Stomach (tissue), 9 donors: ENCODE measurements around the gene ILK. TPM values are rescaled to one million over a fixed set of nuclear protein-coding genes. Genes with fewer than 3 reads are reported as not detected.
A peak's percentile ranks its signal among the peaks of the same experiment; 100 is the strongest.

Experiments used
- DNase-seq, 2 donors: peaks; one replicate each; pipeline versions ENCODE4 v3.0.0 to v3.0.0-alpha.2; 2013 to 2019
- H3K27ac ChIP-seq, 5 donors: fragments of 200-600 bp in 4 of 5; sonication (generic) in 4 of 5; one replicate each; pipeline ENCODE4 v1.5.1; 2013 to 2019; ENCODE audit warnings: mild to moderate bottlenecking in 1 of 5, moderate library complexity in 1 of 5
- H3K27me3 ChIP-seq, 3 donors: fragments of 200-600 bp; sonication (generic); one replicate each; pipeline ENCODE4 v1.5.1; 2017 to 2019; ENCODE audit warnings: mixed run types in 1 of 3
- H3K36me3 ChIP-seq, 4 donors: fragments of 200-600 bp; sonication (generic); 1 replicate in 3 of 4; 2 replicates in 1 of 4; pipeline ENCODE4 v1.5.1; 2016 to 2019
- H3K4me1 ChIP-seq, 4 donors: fragments of 200-600 bp; sonication (generic); one replicate each; pipeline ENCODE4 v1.5.1; 2016 to 2019
- H3K4me3 ChIP-seq, 4 donors: fragments of 200-600 bp; sonication (generic) in 3 of 4; one replicate each; pipeline ENCODE4 v1.5.1; 2016 to 2019; ENCODE audit warnings: mild to moderate bottlenecking in 1 of 4
- H3K9me3 ChIP-seq, 4 donors: fragments of 200-600 bp; sonication (generic); one replicate each; pipeline ENCODE4 v1.5.1; 2016 to 2019
- CTCF ChIP-seq, 7 experiments: fragments of 450-650 bp in 4 of 7; fragments of 200-600 bp in 3 of 7; sonication (generic) in 3 of 7; IDR thresholded peaks; one replicate each; pipeline ENCODE4 v1.5.1; 2016 to 2019; ENCODE audit warnings: antibody characterized with exemption in 7 of 7, control low read depth in 2 of 7, mild to moderate bottlenecking in 1 of 7
- EP300 ChIP-seq: sonication (generic); formaldehyde crosslinking; IDR thresholded peaks from one replicate; pipeline ENCODE4 v1.6.1; 2017; ENCODE audit warnings: antibody characterized with exemption
- POLR2A ChIP-seq, 4 donors: fragments of 450-650 bp; IDR thresholded peaks; one replicate each; pipeline ENCODE4 v1.6.1; 2016; ENCODE audit warnings: antibody characterized with exemption in 4 of 4, control low read depth in 2 of 4, mild to moderate bottlenecking in 1 of 4, moderate library complexity in 1 of 4
- POLR2AphosphoS5 ChIP-seq, 3 donors: sonication (generic); formaldehyde crosslinking; IDR thresholded peaks; one replicate each; pipeline ENCODE4 v1.6.1; 2016; ENCODE audit warnings: antibody characterized with exemption in 3 of 3
- WGBS, 5 donors: extraction: QIAGEN DNeasy Blood & Tissue Kit in 3 of 5; methylation state at CpG; one replicate each; pipeline versions ENCODE4 v1.1.5 to v1.1.7; 2013 to 2018; 5-methylcytosine and 5-hydroxymethylcytosine counted together
- intact Hi-C: fragments of 100-400 bp; cut with DNase I; formaldehyde crosslinking; loops from one replicate; pipeline ENCODE4 v1.15.1; 2023; ENCODE audit warnings: low total_unique reads
- polyA plus RNA-seq, 3 donors: library from polyadenylated mRNA; stranded (reverse); fragments of 200-250 nt; gene quantifications; one replicate each; pipeline ENCODE4 v1.2.3, GENCODE V29; 2013
- total RNA-seq, 5 donors: library from RNA; depleted of rRNA; stranded (reverse); fragments of >200 nt; gene quantifications; one replicate each; pipeline versions ENCODE4 v1.1.0 to v1.2.3, GENCODE V29; 2014 to 2016
- donor health status: healthy with polysubstance abuse.
- donor health status: Bipolar disorder and iron deficiency.
- donor health status: healthy.

The ILK gene
- total and polyA plus RNA-seq, 8 donors = 60.0 to 308 (median 124) TPM

- Histone ChIP-seq H3K4me3 (peak overlapping the region; percentile 70 to 83 (median 74)), H3K27ac (peak overlapping the region; percentile 60 to 95 (median 86)), H3K9me3 (no peaks in the 10 kb centered on the region), H3K36me3 (peaks cover 22 to 44% (median 37%) of the 10 kb centered on the region in 4 donors), H3K27me3 (no peaks in the 10 kb centered on the region), H3K4me1 (peaks cover 15 to 36% (median 24%) of the 10 kb centered on the region in 4 donors)
- 8 to 11% (median 9%) methylated on average over 14 to 15 of the region's 15 CpGs for WGBS, 5 donors
- TF ChIP-seq POLR2A (IDR thresholded peaks at IDR 0.05) (no peak), EP300 (no peak), CTCF (IDR thresholded peaks at IDR 0.05) (no peak), POLR2AphosphoS5 (IDR thresholded peaks at IDR 0.05) (peak in 2 of 3 donors; percentile 72 to 73)
- peak; percentile 49 to 85 for DNase-seq
- intact Hi-C loops = no loop called here
Observed at GRCh38 chr11:6618117-6619003, 14.8 kb downstream of the ILK start.

- intact Hi-C loops = no loop called here
- peak within 1 kb of the TSS; percentile 60 to 95 (median 86) for H3K27ac ChIP-seq
- peaks cover 15 to 29% (median 21%) of the 10 kb centered on the region in 4 donors for H3K4me1 ChIP-seq
- H3K36me3 ChIP-seq = peaks cover 22 to 50% (median 44%) of the 10 kb centered on the region in 4 donors
- peak within 1 kb of the TSS; percentile 70 to 83 (median 74) for H3K4me3 ChIP-seq
- TF ChIP-seq CTCF (IDR thresholded peaks at IDR 0.05) (no peak), POLR2AphosphoS5 (IDR thresholded peaks at IDR 0.05) (peak; percentile 93 to 98 (median 96)), POLR2A (IDR thresholded peaks at IDR 0.05) (peak in 1 of 4 donors; percentile 20)
- H3K9me3 ChIP-seq = no peaks in the 10 kb centered on the region
- 0 to 2% (median 0%) methylated on average over 15 to 16 of the region's 16 CpGs for WGBS, 5 donors
- no peaks in the 10 kb centered on the region for H3K27me3 ChIP-seq
- DNase-seq = peak; percentile 94 to 98
Observed at GRCh38 chr11:6619004-6619745, 15.6 kb downstream of the ILK start, which contains the start of gene TPP1. TSS of gene TPP1 (minus strand) at chr11:6619422. CDS start at chr11:6619400, 22 bp downstream.

GRCh38 chr11:6620636-6621035 is 17.1 kb downstream of the ILK start:
- Histone ChIP-seq H3K4me1 (peaks cover 15 to 29% (median 21%) of the 10 kb centered on the region in 4 donors), H3K27ac (no peak overlapping the region), H3K9me3 (no peaks in the 10 kb centered on the region), H3K36me3 (peaks cover 19 to 50% (median 44%) of the 10 kb centered on the region in 4 donors), H3K27me3 (no peaks in the 10 kb centered on the region), H3K4me3 (no peak overlapping the region)
- DNase-seq = no peak
- no peak for TF ChIP-seq POLR2AphosphoS5 (IDR thresholded peaks at IDR 0.05)
- TF ChIP-seq EP300 = no peak
- TF ChIP-seq CTCF (IDR thresholded peaks at IDR 0.05) = no peak
- no peak for TF ChIP-seq POLR2A (IDR thresholded peaks at IDR 0.05)
- WGBS, 5 donors = 31 to 92% (median 77%) methylated on average over 1 of the region's 1 CpG
- intact Hi-C loops = no loop called here

GRCh38 chr11:6621711-6622211 is 18.2 kb downstream of the ILK start:
- TF ChIP-seq POLR2A (IDR thresholded peaks at IDR 0.05) (no peak), CTCF (IDR thresholded peaks at IDR 0.05) (no peak), POLR2AphosphoS5 (IDR thresholded peaks at IDR 0.05) (no peak), EP300 (no peak)
- 84 to 90% (median 88%) methylated on average over 15 to 16 of the region's 16 CpGs for WGBS, 5 donors
- Histone ChIP-seq H3K9me3 (no peaks in the 10 kb centered on the region), H3K27ac (no peak overlapping the region), H3K4me1 (peaks cover 15 to 27% (median 20%) of the 10 kb centered on the region in 4 donors), H3K36me3 (peaks cover 15 to 50% (median 44%) of the 10 kb centered on the region in 4 donors), H3K27me3 (no peaks in the 10 kb centered on the region), H3K4me3 (no peak overlapping the region)
- intact Hi-C loops = no loop called here
- no peak for DNase-seq
